GM19025 (cell line): Measurements from ENCODE around the gene ELL.

Experiments used
- ATAC-seq: cut with Tn5 transposase; IDR thresholded peaks from one replicate; pipeline ENCODE4 v1.9.1; 2021; ENCODE audit warnings: mild to moderate bottlenecking, low read depth, moderate library complexity; ENCODE audit not compliant: unreplicated experiment

The ELL gene

DNA sequence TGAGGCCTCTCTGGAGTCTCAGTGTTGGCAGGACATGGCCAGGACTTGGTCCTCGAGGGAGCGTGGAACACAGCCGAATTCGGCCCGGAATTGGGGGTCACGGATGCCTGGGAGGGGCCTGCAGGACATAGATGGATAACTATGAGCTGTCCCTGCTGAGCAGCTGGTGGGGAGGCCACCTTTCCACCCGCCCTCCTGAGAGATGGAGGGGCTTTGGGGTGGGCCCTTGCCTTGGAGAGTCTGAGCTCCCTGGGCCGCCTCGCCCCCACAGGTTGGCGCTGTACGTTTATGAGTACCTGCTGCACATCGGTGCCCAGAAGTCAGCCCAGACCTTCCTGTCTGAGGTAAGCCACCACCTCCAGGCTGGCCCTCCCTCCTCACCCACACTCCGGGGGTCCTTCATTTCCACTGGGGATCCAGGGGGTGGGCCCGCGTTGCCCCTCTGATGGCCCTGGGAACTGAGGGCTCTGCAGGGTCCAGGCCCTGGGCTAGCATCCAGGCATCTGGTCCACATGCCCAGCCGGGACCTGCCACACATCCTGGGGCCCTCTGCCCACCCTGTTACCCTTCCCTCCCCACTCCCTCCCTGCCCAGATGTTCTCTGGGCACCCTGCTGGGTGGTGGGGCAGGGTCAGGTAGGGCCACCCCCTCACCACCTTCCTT, 94.7 kb downstream of the ELL start:
- no peak for ATAC-seq

DNA sequence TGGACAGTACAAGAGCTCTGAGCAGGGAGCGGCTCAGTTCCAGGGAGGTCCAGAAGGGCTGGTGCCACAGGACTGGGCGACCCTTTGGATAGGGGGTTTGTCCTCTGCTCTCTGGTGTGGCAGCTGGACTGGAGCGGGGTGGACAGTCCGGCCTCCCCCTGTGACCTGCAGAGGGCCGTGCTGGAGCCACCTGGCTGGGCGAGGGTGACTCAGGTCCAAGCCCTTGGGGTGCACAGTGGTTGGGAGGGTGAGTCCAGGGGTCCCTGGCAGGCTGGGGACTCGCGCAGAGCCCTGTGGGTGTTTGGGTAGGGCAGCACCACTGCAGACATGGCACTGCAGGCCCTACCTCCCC, 95.5 kb downstream of the ELL start:
- ATAC-seq = no peak

DNA sequence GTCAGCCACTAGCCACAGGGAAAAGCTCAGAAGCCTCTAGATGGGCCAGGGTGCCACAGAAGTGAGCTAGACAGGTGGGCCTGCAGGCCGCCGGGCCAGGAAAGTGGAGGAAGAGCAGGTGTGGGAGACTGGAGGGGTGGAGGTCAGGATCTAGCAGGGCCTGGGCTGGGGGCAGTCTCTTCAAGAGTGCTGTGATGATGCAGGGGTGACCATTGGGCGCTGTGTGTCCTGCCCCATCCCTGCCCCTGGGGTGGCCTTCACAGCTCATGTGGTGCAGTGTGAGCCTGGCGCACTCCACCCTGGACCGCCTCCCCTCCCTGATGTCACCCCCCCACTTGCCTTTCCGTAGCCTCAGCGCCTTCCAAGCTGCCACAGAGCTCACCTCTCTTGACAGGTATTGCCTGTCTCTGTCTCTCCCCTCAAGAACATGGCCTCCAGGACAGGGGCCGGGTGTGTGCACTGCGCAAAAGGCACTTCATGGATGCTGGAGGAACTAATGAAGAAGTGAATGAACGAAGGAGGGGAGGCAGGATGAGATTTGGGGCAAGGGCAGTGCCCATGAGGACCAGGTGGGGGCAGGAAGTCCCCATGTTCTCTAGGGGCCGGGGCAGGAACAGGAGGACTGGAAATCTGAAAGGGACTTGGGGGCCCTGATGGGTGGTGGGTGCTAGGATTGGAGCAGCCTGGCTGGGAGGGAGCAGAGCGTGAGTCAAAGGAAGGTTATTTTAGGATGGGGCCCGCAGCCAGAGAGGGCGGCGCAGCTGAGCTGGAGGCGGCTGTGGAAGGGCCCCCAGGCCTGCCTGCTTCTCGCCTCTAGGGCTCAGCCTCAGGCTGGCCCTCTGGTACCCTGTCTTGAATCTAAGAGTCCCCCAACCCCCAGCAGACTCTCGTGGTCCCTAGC, 96.1 kb downstream of the ELL start:
- ATAC-seq = no peak

DNA sequence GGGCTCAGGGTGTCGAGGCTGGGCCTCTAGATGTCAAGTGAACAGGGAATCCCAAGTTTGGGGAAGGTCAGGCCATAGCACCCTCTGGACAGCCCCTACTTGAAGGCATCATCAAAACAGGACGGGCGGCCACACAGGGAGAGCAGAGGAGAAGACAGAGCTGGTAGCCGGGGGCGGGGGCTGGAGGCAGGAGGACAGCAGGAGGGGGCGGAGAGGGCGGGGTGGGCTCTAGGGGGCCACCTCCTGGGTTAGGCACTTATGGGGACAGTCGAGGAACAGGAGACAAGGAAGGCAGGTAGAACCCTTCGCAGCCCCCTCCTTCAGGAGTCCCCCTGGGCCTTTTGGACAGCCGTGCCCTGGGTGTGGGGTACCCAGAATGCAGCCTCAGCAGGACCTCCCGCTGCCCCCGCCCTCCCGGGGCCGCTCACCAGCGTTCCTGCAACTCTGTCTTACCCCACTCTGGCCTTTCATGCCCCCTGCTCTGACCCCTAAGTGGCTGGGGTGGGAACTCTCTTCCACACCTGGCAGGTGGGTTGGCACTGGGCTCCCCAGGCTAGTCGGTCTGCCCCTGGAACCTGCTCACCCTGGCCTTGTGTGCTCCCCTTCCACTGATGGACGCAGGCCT, 96.9 kb downstream of the ELL start:
- no peak for ATAC-seq

- no peak for ATAC-seq
Measured at GRCh38 chr19:18424122-18424889, 97.6 kb downstream of the ELL start.

DNA sequence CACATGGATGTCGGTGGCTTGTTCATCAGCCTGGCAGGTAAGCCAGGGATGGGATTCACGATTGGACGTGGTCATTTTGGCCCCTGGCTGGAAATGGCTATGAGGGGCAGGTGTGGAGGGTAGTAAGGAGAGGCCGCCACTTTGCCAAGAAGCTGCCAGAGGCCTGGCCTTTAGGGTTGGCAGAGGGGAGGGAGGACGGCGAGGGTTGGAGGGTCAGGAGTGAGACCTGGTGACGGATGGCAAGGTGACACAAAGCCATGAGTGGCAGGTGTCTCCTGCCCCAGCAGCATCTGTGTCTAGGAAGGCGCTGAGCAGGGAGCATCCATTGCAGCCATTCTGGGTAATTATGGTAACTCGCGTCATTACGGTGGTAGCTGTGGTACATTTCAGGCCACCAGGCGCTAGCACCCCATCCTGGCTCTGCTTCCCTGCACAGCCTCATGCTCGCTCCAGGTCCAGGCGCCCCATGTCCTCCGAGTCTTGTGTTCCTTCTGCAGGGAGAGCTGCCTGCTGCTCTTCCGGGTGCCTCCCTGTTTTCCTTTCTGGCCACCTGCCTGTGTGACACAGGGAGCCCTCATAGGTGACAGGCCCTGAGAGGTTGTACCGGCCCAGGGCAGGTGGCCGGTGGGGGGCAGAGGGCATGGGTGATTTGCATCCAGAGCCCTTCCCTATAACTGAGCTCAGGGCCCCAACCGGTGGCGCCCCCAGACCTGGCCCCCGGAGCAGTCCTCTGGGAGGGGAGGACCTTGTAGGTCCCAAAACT, 98.4 kb downstream of the ELL start:
- no peak for ATAC-seq

DNA sequence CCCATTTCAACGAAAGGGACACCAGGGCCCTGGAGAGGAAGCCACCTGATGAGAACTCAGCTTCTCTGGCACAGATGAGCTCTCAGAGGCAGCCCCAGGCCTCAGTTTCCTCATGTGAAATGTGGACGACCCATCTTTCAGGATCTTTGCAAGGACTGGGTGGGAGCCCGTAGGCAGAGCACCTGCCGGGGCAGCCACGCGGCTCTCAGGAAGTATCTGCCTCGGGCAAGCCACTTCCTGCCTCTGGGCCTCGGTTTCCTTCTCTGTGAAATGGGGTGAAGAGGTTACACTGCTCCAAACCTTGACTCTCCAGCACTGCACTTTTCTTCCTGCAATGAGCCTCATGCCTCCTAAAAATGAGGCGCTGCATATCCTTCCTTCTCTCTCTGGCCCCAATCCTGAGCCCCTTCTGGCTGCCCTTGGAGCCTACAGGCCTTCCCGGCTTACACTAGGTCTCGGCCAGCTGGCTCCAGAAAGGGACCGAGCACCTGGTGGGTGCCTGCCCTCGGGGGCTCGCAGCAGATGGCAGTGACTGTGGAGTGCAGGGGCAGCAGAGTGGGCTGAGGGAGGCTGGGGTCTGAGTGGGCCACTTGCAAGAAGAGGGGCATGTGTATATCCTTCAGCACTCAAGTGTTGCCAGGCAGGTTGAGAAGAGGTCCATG, 99.2 kb downstream of the ELL start:
- ATAC-seq = no peak

DNA sequence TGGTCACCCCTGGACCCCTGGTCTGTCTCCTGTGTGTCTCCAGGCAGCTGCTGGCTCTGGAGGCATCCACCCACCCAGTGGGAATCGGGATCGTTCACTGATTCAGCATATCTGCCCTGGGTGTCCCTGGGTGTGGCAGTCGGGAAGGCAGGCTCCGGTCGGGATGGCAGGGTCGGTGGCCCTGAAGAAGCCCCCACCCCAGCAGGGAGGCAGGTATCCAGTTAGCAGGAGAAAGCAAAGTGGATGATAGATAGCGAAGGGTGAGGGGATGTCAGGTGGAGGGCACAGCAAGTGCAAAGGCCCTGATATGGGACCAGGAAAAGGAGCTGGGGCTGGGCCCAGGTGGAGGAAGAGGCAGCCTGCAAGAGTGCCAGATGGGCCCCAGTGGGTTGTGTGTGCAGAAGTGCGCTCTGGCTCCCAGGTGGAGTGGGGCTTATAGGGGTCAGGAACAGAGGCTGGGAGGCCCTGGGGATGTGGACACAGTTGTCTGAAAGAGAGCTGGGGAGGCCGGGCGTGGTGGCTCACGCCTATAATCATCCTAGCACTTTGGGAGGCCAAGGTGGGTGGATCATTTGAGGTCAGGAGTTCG, 100.4 kb downstream of the ELL start:
- no peak for ATAC-seq

- no peak for ATAC-seq
Measured at GRCh38 chr19:18420930-18421329, 100.9 kb downstream of the ELL start.

DNA sequence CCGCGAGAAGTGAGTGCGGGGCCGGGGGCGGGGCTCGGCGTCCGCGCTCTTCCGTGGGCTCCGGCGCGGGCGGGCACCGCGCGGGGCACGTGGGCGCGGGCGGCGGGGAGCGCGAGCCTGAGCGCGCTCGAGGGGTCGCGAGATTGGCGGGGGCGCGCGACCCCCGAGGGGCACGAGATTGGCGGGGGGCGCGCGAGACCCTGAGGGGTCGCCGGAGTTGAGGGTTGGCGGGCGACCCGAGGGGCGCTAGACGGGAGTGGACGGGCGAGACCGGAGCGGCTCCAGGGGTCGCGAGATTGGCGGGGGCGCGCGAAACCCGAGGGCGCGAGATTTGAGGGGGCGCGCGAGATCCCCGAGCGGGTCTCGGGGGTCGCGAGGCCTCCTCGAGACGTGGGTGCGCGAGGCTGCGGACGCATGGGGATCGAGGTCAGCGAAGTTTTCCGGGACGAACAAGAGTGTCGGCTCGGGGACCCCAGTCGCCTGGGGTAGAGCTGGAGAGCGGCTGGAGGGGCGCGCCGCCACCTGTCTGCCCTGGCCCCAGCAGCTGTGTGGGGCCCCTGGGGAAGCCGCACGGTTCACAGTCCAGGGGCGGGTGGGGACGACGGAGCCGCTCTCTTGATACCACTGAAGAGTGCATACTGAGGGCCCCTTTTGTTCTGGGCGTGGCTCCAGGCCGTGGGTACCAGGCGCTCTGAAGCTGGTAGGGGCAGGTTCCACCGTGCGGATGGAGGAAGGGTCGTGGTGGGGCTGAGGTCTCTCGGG, 102.0 kb downstream of the ELL start:
- ATAC-seq = no peak

GRCh38 chr19:18419195-18419698, 102.6 kb downstream of the ELL start, which contains the start of gene SSBP4:
Gene SSBP4, plus strand, starts transcription at chr19:18419398. Its CDS starts 251 bp downstream, at chr19:18419649.
- no peak for ATAC-seq

DNA sequence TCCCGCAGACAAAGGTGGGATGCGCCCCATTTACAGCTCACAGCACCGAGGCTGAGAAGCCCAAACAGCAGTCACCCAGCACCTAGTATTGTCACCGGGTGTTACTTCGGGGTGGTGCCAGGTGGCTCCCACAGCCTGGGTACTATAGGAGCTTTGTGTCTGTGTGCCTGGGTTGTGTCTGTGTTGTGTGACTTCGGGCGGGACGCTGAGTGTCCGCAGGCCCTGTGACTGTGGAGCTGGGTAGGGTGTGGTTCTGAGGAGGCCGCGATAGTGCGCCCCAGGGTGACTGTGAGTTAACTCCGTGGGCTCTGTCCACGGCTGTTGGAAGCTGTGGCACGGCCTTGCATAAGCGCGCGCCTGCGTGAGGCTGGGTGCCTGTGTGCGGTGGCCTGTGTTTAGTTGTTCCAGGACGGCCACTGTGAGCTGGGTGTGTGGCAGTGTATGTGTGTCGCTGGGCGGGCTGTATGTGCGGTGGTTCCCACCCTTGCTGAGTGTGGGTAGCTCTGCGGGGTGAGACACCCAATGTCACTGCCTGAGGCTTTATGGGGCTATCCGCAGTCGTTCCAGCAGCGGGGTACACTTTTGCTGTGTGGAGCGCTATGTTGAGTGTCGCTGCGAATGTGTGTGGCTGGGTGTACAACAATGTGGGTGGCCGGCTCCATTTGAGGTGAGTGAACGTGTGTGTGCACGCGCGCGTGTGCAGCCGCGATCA, 103.2 kb downstream of the ELL start:
- ATAC-seq = no peak

DNA sequence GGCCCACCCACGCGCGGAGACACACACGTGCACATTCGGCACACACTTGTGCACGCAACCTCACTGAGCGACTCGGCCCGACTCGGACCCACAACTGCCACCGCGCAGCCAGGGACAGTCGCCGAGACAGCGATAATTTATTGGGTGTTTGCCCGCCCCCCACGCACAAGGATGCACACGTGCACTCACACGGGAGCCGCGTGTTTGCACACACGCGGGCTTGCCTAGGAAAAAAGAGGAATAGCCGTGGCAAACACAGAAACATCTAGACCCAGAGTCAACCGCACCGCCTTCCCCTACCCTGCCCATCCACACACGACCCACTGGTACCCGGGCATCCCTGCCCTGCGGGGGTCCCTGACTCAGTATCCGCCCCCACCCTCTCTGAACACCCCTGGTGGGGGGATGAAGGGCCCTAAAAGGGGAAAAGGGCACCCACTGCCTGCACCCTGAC, 103.8 kb downstream of the ELL start:
- no peak for ATAC-seq

- ATAC-seq = no peak
Measured at GRCh38 chr19:18417250-18418028, 104.4 kb downstream of the ELL start.

- no peak for ATAC-seq
Measured at GRCh38 chr19:18416778-18417249, 105.1 kb downstream of the ELL start.

- ATAC-seq = no peak
Measured at GRCh38 chr19:18415178-18415867, 106.5 kb downstream of the ELL start.
